ENCODE data around the gene ATP1B1. TPM values are rescaled to one million over a fixed set of nuclear protein-coding genes. Genes with fewer than 3 reads are reported as not detected.
A peak's percentile ranks its signal among the peaks of the same experiment; 100 is the strongest.

ATP1B1 gene
- total RNA-seq, 2 donors from 2014 or later = 200 to 342 TPM

- H3K27ac ChIP-seq = peak overlapping the region in 1 of 2 donors; percentile 55
- H3K9me3 ChIP-seq = no peaks in the 10 kb centered on the region
- TF ChIP-seq CTCF (IDR thresholded peaks at IDR 0.05) = no peak
- peaks cover 0 to 37% of the 10 kb centered on the region in 2 donors for H3K4me1 ChIP-seq
- H3K36me3 ChIP-seq = no peaks in the 10 kb centered on the region
- H3K4me3 ChIP-seq = no peak overlapping the region
- no peaks in the 10 kb centered on the region for H3K27me3 ChIP-seq
- no peak for DNase-seq (ENCODE audit: low spot score)
These were observed 3.0 kb upstream of the ATP1B1 start for GRCh38 chr1:169103480-169103893.

- TF ChIP-seq CTCF (IDR thresholded peaks at IDR 0.05) = no peak
- peak overlapping the region; percentile 93 to 96 for H3K27ac ChIP-seq
- no peaks in the 10 kb centered on the region for H3K27me3 ChIP-seq
- H3K36me3 ChIP-seq = no peaks in the 10 kb centered on the region
- H3K4me3 ChIP-seq = peak overlapping the region in 1 of 2 donors; percentile 83
- H3K4me1 ChIP-seq = peaks cover 0 to 48% of the 10 kb centered on the region in 2 donors
- no peak for DNase-seq (ENCODE audit: low spot score)
- H3K9me3 ChIP-seq = no peaks in the 10 kb centered on the region
These were observed 1.4 kb upstream of the ATP1B1 start for GRCh38 chr1:169105087-169105433.

GRCh38 chr1:169105434-169106094, 926 bp upstream of the ATP1B1 start:
- H3K9me3 ChIP-seq = no peaks in the 10 kb centered on the region
- DNase-seq (ENCODE audit: low spot score) = no peak
- peak overlapping the region; percentile 93 to 96 for H3K27ac ChIP-seq
- H3K4me3 ChIP-seq = peak overlapping the region; percentile 73 to 83
- peaks cover 0 to 53% of the 10 kb centered on the region in 2 donors for H3K4me1 ChIP-seq
- H3K27me3 ChIP-seq = no peaks in the 10 kb centered on the region
- TF ChIP-seq CTCF (IDR thresholded peaks at IDR 0.05) = no peak
- no peaks in the 10 kb centered on the region for H3K36me3 ChIP-seq

GRCh38 chr1:169106921-169107602, 572 bp downstream of the ATP1B1 start:
- no peak for TF ChIP-seq CTCF (IDR thresholded peaks at IDR 0.05)
- peak overlapping the region; percentile 73 to 83 for H3K4me3 ChIP-seq
- H3K27ac ChIP-seq = peak overlapping the region; percentile 93 to 96
- H3K4me1 ChIP-seq = peaks cover 0 to 65% of the 10 kb centered on the region in 2 donors
- H3K36me3 ChIP-seq = peaks cover 8% of the 10 kb centered on the region
- no peaks in the 10 kb centered on the region for H3K9me3 ChIP-seq
- no peak for DNase-seq (ENCODE audit: low spot score)
- no peaks in the 10 kb centered on the region for H3K27me3 ChIP-seq

- H3K9me3 ChIP-seq = no peaks in the 10 kb centered on the region
- peaks cover 0 to 65% of the 10 kb centered on the region in 2 donors for H3K4me1 ChIP-seq
- no peaks in the 10 kb centered on the region for H3K27me3 ChIP-seq
- TF ChIP-seq CTCF (IDR thresholded peaks at IDR 0.05) = no peak
- no peak for DNase-seq (ENCODE audit: low spot score)
- H3K27ac ChIP-seq = peak overlapping the region; percentile 93 to 96
- peak overlapping the region; percentile 73 to 83 for H3K4me3 ChIP-seq
- peaks cover 15% of the 10 kb centered on the region for H3K36me3 ChIP-seq
These were observed 1.2 kb downstream of the ATP1B1 start for GRCh38 chr1:169107603-169108208.
